ENCODE measurements around the gene MGST2. TPM values are rescaled to one million over a fixed set of nuclear protein-coding genes. Genes with fewer than 3 reads are reported as not detected.
A peak's percentile ranks its signal among the peaks of the same experiment; 100 is the strongest.

Gene MGST2
- total and polyA plus RNA-seq, 4 donors, result 69.6 to 170 (median 90.7) TPM

DNA sequence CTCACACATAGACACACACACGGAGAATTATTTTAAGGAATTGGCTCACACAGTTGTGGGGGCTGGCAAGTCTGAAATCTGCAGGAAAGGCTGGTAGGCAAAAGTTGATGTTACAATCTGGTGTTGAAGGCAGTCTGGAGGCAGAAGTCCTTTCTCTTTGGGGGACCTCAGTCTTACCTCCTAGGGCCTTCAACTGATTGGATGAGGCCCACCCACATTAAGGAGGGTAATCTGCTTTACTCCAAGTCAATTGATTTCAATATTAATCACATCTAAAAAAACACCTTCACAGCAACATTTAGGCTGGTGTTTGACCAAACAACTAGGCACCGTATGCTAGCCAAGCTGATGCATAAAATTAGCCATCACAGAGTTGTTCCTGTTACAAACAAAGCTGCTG, 10.7 kb downstream of the MGST2 start:
- peaks cover 3 to 29% (median 8%) of the 10 kb centered on the region in 4 donors for H3K4me1 ChIP-seq (ENCODE audit: control insufficient read depth in 4 of 4, insufficient read depth in 4 of 4, low read length in 3 of 4)
- H3K9ac ChIP-seq (ENCODE audit: low read depth in 1 of 2, low read length in 2 of 2), result no peak overlapping the region
- TF ChIP-seq, protein P1, sequence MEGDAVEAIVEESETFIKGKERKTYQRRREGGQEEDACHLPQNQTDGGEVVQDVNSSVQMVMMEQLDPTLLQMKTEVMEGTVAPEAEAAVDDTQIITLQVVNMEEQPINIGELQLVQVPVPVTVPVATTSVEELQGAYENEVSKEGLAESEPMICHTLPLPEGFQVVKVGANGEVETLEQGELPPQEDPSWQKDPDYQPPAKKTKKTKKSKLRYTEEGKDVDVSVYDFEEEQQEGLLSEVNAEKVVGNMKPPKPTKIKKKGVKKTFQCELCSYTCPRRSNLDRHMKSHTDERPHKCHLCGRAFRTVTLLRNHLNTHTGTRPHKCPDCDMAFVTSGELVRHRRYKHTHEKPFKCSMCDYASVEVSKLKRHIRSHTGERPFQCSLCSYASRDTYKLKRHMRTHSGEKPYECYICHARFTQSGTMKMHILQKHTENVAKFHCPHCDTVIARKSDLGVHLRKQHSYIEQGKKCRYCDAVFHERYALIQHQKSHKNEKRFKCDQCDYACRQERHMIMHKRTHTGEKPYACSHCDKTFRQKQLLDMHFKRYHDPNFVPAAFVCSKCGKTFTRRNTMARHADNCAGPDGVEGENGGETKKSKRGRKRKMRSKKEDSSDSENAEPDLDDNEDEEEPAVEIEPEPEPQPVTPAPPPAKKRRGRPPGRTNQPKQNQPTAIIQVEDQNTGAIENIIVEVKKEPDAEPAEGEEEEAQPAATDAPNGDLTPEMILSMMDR (IDR thresholded peaks at IDR 0.05; ENCODE audit: low read depth, low read length, missing input control), result no peak
- TF ChIP-seq MAX (IDR thresholded peaks at IDR 0.05), result no peak
- TF ChIP-seq NR2F2 (IDR thresholded peaks at IDR 0.05), result no peak
- no peak for TF ChIP-seq TAF1 (conservative IDR thresholded peaks at IDR 0.05)
- TF ChIP-seq, protein P2, sequence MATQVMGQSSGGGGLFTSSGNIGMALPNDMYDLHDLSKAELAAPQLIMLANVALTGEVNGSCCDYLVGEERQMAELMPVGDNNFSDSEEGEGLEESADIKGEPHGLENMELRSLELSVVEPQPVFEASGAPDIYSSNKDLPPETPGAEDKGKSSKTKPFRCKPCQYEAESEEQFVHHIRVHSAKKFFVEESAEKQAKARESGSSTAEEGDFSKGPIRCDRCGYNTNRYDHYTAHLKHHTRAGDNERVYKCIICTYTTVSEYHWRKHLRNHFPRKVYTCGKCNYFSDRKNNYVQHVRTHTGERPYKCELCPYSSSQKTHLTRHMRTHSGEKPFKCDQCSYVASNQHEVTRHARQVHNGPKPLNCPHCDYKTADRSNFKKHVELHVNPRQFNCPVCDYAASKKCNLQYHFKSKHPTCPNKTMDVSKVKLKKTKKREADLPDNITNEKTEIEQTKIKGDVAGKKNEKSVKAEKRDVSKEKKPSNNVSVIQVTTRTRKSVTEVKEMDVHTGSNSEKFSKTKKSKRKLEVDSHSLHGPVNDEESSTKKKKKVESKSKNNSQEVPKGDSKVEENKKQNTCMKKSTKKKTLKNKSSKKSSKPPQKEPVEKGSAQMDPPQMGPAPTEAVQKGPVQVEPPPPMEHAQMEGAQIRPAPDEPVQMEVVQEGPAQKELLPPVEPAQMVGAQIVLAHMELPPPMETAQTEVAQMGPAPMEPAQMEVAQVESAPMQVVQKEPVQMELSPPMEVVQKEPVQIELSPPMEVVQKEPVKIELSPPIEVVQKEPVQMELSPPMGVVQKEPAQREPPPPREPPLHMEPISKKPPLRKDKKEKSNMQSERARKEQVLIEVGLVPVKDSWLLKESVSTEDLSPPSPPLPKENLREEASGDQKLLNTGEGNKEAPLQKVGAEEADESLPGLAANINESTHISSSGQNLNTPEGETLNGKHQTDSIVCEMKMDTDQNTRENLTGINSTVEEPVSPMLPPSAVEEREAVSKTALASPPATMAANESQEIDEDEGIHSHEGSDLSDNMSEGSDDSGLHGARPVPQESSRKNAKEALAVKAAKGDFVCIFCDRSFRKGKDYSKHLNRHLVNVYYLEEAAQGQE (IDR thresholded peaks at IDR 0.05), result no peak
- WGBS, result 77% methylated on average over 2 of the region's 2 CpGs
- no peaks in the 10 kb centered on the region for H3K9me3 ChIP-seq (ENCODE audit: control insufficient read depth in 4 of 4, low read length in 3 of 4)
- no peaks in the 10 kb centered on the region for H3K27me3 ChIP-seq (ENCODE audit: control insufficient read depth in 4 of 4, insufficient read depth in 4 of 4, low read length in 3 of 4)
- no peak for DNase-seq (ENCODE audit: low spot score)
- peaks cover 2 to 22% (median 15%) of the 10 kb centered on the region in 4 donors for H3K36me3 ChIP-seq (ENCODE audit: control insufficient read depth in 4 of 4, insufficient read depth in 3 of 4, low read depth in 1 of 4, low read length in 3 of 4)
- H3K27ac ChIP-seq (ENCODE audit: low read depth in 1 of 2, low read length in 2 of 2), result no peak overlapping the region
- no peak overlapping the region for H3K4me3 ChIP-seq (ENCODE audit: low read depth in 1 of 3, low read length in 3 of 3)

DNA sequence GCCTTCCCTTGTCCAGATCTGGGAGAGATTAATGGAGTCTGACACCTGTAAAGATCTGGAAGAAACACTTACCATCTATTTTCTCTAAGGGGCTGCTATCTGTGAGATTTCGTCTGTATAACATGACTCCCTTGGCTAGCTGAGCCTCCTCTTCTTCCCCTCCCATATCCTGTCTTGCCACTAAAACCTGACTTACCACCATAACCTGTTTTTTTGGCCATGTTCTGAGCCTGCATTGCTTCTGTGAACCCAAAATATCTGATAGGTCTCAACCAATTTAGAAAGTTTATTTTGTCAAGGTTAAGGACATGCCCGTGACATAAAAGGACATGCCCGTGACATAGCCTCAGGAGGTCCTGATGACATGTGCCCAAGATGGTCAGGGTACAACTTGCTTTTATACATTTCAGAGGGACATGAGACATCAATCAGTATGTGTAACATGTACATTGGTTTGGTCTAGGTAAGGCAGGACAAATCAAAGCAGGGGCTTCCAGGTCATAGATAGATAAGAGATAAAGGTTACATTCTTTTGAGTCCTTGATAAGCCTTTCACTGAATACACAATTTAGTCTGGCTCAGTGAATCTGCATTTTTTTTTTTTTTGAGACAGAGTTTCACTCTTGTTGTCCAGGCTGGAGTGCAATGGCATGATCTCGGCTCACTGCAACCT, 11.4 kb downstream of the MGST2 start:
- no peak for DNase-seq (ENCODE audit: low spot score)
- peaks cover 2 to 22% (median 15%) of the 10 kb centered on the region in 4 donors for H3K36me3 ChIP-seq (ENCODE audit: control insufficient read depth in 4 of 4, insufficient read depth in 3 of 4, low read depth in 1 of 4, low read length in 3 of 4)
- TF ChIP-seq RXRA (IDR thresholded peaks at IDR 0.05), result peak; percentile 27 to 31
- no peak for TF ChIP-seq MAX (IDR thresholded peaks at IDR 0.05)
- TF ChIP-seq HNF4G (IDR thresholded peaks at IDR 0.05), result no peak
- no peak for TF ChIP-seq GABPA (IDR thresholded peaks at IDR 0.05 in 1 of 2, conservative IDR thresholded peaks at IDR 0.05 in 1 of 2)
- TF ChIP-seq, protein P3, sequence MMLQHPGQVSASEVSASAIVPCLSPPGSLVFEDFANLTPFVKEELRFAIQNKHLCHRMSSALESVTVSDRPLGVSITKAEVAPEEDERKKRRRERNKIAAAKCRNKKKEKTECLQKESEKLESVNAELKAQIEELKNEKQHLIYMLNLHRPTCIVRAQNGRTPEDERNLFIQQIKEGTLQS (IDR thresholded peaks at IDR 0.05), result no peak
- TF ChIP-seq HNF4A (conservative IDR thresholded peaks at IDR 0.05), result peak; percentile 19 to 23
- peak; percentile 19 for TF ChIP-seq SP1 (IDR thresholded peaks at IDR 0.05)
- no peak for TF ChIP-seq JUND (IDR thresholded peaks at IDR 0.05)
- TF ChIP-seq YY1 (IDR thresholded peaks at IDR 0.05), result no peak
- TF ChIP-seq, protein P1 (IDR thresholded peaks at IDR 0.05; ENCODE audit: low read depth, low read length, missing input control), result no peak
- TF ChIP-seq RAD21 (IDR thresholded peaks at IDR 0.05), result no peak
- H3K27ac ChIP-seq (ENCODE audit: low read depth in 1 of 2, low read length in 2 of 2), result peak overlapping the region in 1 of 2 donors; percentile 2
- H3K27me3 ChIP-seq (ENCODE audit: control insufficient read depth in 4 of 4, insufficient read depth in 4 of 4, low read length in 3 of 4), result no peaks in the 10 kb centered on the region
- no peak overlapping the region for H3K4me3 ChIP-seq (ENCODE audit: low read depth in 1 of 3, low read length in 3 of 3)
- no peak overlapping the region for H3K9ac ChIP-seq (ENCODE audit: low read depth in 1 of 2, low read length in 2 of 2)
- no peaks in the 10 kb centered on the region for H3K9me3 ChIP-seq (ENCODE audit: control insufficient read depth in 4 of 4, low read length in 3 of 4)
- peaks cover 4 to 29% (median 9%) of the 10 kb centered on the region in 4 donors for H3K4me1 ChIP-seq (ENCODE audit: control insufficient read depth in 4 of 4, insufficient read depth in 4 of 4, low read length in 3 of 4)
- 68% methylated on average over 4 of the region's 4 CpGs for WGBS
